CD4-positive, alpha-beta T cell treated with Interleukin-15 for 1 hour (primary cell): ENCODE data around the gene VEGFB.
A peak's percentile ranks its signal among the peaks of the same experiment; 100 is the strongest.
"Not testable (repeated sequence)": the region's sequence is repeated elsewhere in the genome, so short reads cannot be mapped to it uniquely, and the experiment has no call there.

Source experiments
- DNase-seq: peaks from one replicate; pipeline ENCODE4 v3.0.0-alpha.2; 2020

VEGFB gene

GRCh38 chr11:64232182-64232966 is 2.0 kb upstream of the VEGFB start:
- no peak for DNase-seq

GRCh38 chr11:64232967-64233315 is 1.4 kb upstream of the VEGFB start:
- DNase-seq, result no peak

GRCh38 chr11:64234647-64235379 is 429 bp downstream of the VEGFB start:
- DNase-seq, result peak; percentile 49

GRCh38 chr11:64235437-64236161 is 1.2 kb downstream of the VEGFB start:
- DNase-seq, result no peak

GRCh38 chr11:64237484-64237951 is 3.1 kb downstream of the VEGFB start:
- DNase-seq, result no peak

- DNase-seq, result no peak
Measured at GRCh38 chr11:64238076-64238475, 3.7 kb downstream of the VEGFB start.

GRCh38 chr11:64238999-64239398 is 4.6 kb downstream of the VEGFB start:
- no peak for DNase-seq

- DNase-seq, result peak; percentile 84
Measured at GRCh38 chr11:64239662-64240434, 5.5 kb downstream of the VEGFB start.

GRCh38 chr11:64240435-64241240 is 6.3 kb downstream of the VEGFB start, which contains the start of gene FKBP2:
FKBP2 (plus strand) TSS chr11:64241095; CDS start chr11:64242388, 1,293 bp downstream.
- DNase-seq, result peak; percentile 99

GRCh38 chr11:64241241-64241490 is 6.8 kb downstream of the VEGFB start:
- DNase-seq, result no peak

- peak; percentile 99 for DNase-seq
Measured at GRCh38 chr11:64241491-64242374, 7.3 kb downstream of the VEGFB start.

GRCh38 chr11:64243236-64243854 is 9.0 kb downstream of the VEGFB start:
- DNase-seq, result no peak

- no peak for DNase-seq
Measured at GRCh38 chr11:64244107-64244506, 9.7 kb downstream of the VEGFB start.

- no peak for DNase-seq
Measured at GRCh38 chr11:64244966-64245365, 10.6 kb downstream of the VEGFB start.

- peak; percentile 64 for DNase-seq
Measured at GRCh38 chr11:64245401-64245796, 11.0 kb downstream of the VEGFB start.

GRCh38 chr11:64245797-64246620 is 11.6 kb downstream of the VEGFB start:
- peak; percentile 81 for DNase-seq

- DNase-seq, result not testable (repeated sequence)
Measured at GRCh38 chr11:64246621-64246870, 12.2 kb downstream of the VEGFB start.

- peak; percentile 82 for DNase-seq
Measured at GRCh38 chr11:64246871-64247728, 12.7 kb downstream of the VEGFB start, which contains the start of gene PPP1R14B. PPP1R14B (minus strand) TSS chr11:64246943; CDS start chr11:64246673, 270 bp downstream.
